Heart right ventricle (tissue), 16 donors: ENCODE results near the gene TMEM51. TPM values are rescaled to one million over a fixed set of nuclear protein-coding genes. Genes with fewer than 3 reads are reported as not detected.
A peak's percentile ranks its signal among the peaks of the same experiment; 100 is the strongest.

Source experiments
- ATAC-seq, 8 donors: fragments of 200-7000 bp; cut with Tn5 transposase; one replicate each; pipeline ENCODE4 v1.9.1; 2020; ENCODE audit warnings: mild to moderate bottlenecking in 8 of 8, moderate library complexity in 8 of 8, moderate number of reproducible peaks in 1 of 8
- DNase-seq, 2 donors: peaks; one replicate each; pipeline ENCODE4 v3.0.0-alpha.2; 2020
- H3K27ac ChIP-seq, 10 donors: fragments of 200-600 bp; sonication (generic) in 2 of 10; one replicate each; pipeline versions ENCODE4 v1.5.0 to v1.8.0; 2020 to 2022; ENCODE audit warnings: mild to moderate bottlenecking in 3 of 10
- H3K27me3 ChIP-seq, 7 donors: fragments of 200-600 bp; one replicate each; pipeline ENCODE4 v1.8.0; 2021 to 2022; ENCODE audit warnings: mild to moderate bottlenecking in 2 of 7
- H3K36me3 ChIP-seq, 9 donors: fragments of 200-600 bp; sonication (generic) in 1 of 9; one replicate each; pipeline versions ENCODE4 v1.5.0 to v1.8.0; 2020 to 2022; ENCODE audit warnings: mild to moderate bottlenecking in 2 of 9
- H3K4me1 ChIP-seq, 9 donors: fragments of 200-600 bp; sonication (generic) in 1 of 9; one replicate each; pipeline versions ENCODE4 v1.5.0 to v1.8.0; 2020 to 2022; ENCODE audit warnings: mild to moderate bottlenecking in 4 of 9
- H3K4me3 ChIP-seq, 10 donors: fragments of 200-600 bp; sonication (generic) in 2 of 10; one replicate each; pipeline versions ENCODE4 v1.5.0 to v1.8.0; 2020 to 2022; ENCODE audit warnings: mild to moderate bottlenecking in 7 of 10, moderate library complexity in 2 of 10
- H3K9me3 ChIP-seq, 11 donors: fragments of 200-600 bp in 10 of 11; sonication (generic) in 2 of 11; one replicate each; pipeline versions ENCODE4 v1.5.0 to v1.8.0; 2013 to 2022; ENCODE audit warnings: mild to moderate bottlenecking in 2 of 11, control low read depth in 1 of 11, moderate library complexity in 1 of 11
- CTCF ChIP-seq, 9 donors: fragments of 200-600 bp; sonication (generic) in 2 of 9; IDR thresholded peaks; one replicate each; pipeline versions ENCODE4 v1.5.0 to v1.8.0; 2021 to 2022; ENCODE audit warnings: antibody characterized with exemption in 9 of 9, mild to moderate bottlenecking in 5 of 9, moderate library complexity in 1 of 9
- WGBS, 2 donors: extraction: QIAGEN DNeasy Blood & Tissue Kit; methylation state at CpG; one replicate each; pipeline ENCODE4 v1.1.7; 2013; ENCODE audit warnings: inconsistent platforms in 1 of 2; 5-methylcytosine and 5-hydroxymethylcytosine counted together
- intact Hi-C, 10 donors: fragments of 100-400 bp; cut with DNase I; formaldehyde crosslinking; loops; one replicate each; pipeline versions ENCODE4 v1.11.1 to v1.14.2; 2022
- polyA plus RNA-seq, 2 donors: library from polyadenylated mRNA; stranded (reverse); fragments of 200-250 nt; gene quantifications; one replicate each; pipeline ENCODE4 v1.2.3, GENCODE V29; 2013
- total RNA-seq, 10 donors: library from RNA; stranded (reverse); fragmentation: NEBNext Ultra II Directional in 3 of 10; extraction: Animal tissue kit (Norgen Biotek cat#: 25700) in 3 of 10; gene quantifications; one replicate each; pipeline versions ENCODE4 v1.2.1 to v1.2.4, GENCODE V29; 2021 to 2023
- donor health status: Arrhythmogenic right ventricular cardiomyopathy.
- donor health status: ischemic (EF 13 %, LVEDD 7.1; RV severe dilation, severe dysfunction).
- donor health status: healthy with polysubstance abuse.
- donor health status: DM: no; HTN: yes; CAD: no.
- donor health status: DM: no; HTN: no; CAD: no.
- donor health status: ischemic (EF 25% LVEDD 6.9; RV normal size, moderate dysfunction).
- donor health status: ischemic (EF 25% LVEDD 5.7; RV mildly dilated, moderate dysfunction).
- donor health status: healthy.
- donor health status: DM: yes; HTN: yes; CAD: no.
- donor health status: Ischemic cardiomyopathy.
- donor health status: ischemic (EF 35%, LVEDD 5.7; RV mildly dilated, moderate dysfunction).
- donor health status: nonischemic (EF 11% LVEDD 7.7; RV severe dilation, severe dysfunction).
- donor health status: DM: yes; HTN: yes; CAD: no.
- donor health status: PGD.
- donor health status: ischemic (EF 29% LVEDD 5.4; RV normal size, mild dysfunction).
- donor health status: nonischemic (EF 23%, LVEDD 6.1; RV moderate dilation, normal function).

Gene TMEM51
- total and polyA plus RNA-seq, 12 donors: 2.0 to 9.5 (median 3.2) TPM

DNA sequence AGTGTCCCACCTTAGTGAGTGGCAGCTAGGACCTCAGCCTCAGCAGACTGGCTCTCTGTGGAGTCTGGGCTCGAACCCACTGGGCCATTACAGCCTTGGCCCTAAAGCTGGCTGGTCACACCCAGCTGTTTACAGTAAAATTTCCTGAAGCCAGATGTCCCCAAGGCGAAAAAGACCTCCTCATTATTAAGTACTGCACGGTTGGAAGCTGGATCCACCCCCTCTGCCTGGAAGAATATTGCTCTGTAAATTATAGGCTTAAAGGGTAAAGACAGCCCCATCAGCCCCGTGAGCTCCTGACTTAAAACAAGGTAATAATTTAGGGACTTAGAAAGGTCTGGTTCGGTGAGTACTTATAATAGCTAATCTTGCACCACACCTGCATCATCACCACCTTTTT, 30.3 kb upstream of the TMEM51 start:
- TF ChIP-seq CTCF (IDR thresholded peaks at IDR 0.05): no peak
- H3K4me1 ChIP-seq: no peaks in the 10 kb centered on the region
- peaks cover 0 to 8% (median 0%) of the 10 kb centered on the region in 7 donors for H3K27me3 ChIP-seq
- intact Hi-C loops: loop anchor here in 4 of 10 donors (10.0 kb wide), 1 partner anchor 312 kb away; the partner anchor contains the start of gene CTRC (in 4 of the 4)
- no peak for DNase-seq
- no peaks in the 10 kb centered on the region for H3K9me3 ChIP-seq
- no peak for ATAC-seq
- WGBS, 2 donors: 74 to 78% methylated on average over 5 of the region's 5 CpGs
- H3K4me3 ChIP-seq: no peak overlapping the region
- no peaks in the 10 kb centered on the region for H3K36me3 ChIP-seq
- H3K27ac ChIP-seq: no peak overlapping the region

DNA sequence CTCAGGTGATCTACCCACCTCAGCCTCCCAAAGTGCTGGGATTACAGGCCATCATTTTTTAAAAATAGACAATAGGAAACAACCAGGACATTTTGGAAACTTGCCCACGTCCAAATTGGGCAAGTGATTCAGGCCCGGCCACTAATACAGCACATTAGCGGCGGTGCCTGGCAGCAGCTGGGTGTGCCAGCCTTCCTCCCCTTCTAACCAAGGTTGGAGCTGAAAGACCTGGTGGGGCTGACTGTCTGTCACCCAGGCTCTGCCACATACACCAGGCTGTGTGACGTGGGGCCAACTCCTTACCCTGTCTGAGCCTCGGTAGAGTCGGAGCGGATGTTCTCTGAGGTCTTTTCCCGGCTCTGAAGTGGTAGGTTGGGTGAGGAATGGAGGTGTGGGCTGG, 29.6 kb upstream of the TMEM51 start:
- Histone ChIP-seq H3K27ac (no peak overlapping the region), H3K9me3 (no peaks in the 10 kb centered on the region), H3K4me1 (no peaks in the 10 kb centered on the region), H3K36me3 (no peaks in the 10 kb centered on the region), H3K4me3 (no peak overlapping the region), H3K27me3 (peaks cover 0 to 8% (median 0%) of the 10 kb centered on the region in 7 donors)
- WGBS, 2 donors: 76 to 85% methylated on average over 9 of the region's 9 CpGs
- ATAC-seq (peak in 4 of 8 donors; percentile 46 to 77 (median 68)), DNase-seq (peak in 1 of 2 donors; percentile 38)
- no peak for TF ChIP-seq CTCF (IDR thresholded peaks at IDR 0.05)
- intact Hi-C loops: loop anchor here in 4 of 10 donors (10.0 kb wide), 1 partner anchor 311 kb away; the partner anchor contains the start of gene CTRC (in 4 of the 4)

DNA sequence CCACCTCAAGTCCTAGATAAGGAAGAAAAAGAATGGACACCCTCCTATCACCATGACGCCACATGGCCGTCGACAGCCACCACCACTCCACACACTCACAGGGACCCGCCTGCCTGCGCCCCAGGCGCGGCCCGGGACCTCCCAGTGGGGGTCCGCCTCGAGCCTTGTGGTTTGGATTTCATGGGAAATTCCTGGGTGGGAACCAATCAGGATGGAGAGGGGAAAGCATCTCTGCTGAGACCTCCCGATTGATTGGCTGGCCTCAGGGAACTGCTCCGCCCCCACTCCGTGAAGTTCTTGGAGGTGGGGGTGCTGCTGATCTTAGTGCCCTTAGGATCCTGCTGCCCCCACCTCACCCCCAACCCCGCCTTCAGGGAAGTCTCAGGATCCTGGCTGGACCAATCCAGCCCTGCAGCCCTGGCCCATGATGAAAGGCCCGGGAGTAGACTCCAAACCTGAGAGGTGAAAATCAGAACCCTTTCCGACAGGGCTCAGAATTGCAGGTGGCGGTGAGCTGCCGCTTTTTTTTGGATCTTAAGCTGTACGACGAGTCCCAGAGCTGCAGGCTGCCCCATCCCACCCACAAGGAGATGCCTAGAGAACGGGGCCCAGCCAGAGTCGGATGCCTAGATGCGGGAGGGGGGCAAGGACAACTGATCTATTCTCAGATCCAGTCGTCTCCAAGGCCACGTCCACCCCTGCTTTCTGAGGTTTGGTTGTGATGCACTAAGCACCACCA, 29.0 kb upstream of the TMEM51 start:
- intact Hi-C loops: loop anchor here in 6 of 10 donors (5.0 to 10.0 kb wide), 4 partner anchors 148 to 310 kb away; partner anchors contain the start of gene CTRC (in 4 of the 6)
- no peaks in the 10 kb centered on the region for H3K36me3 ChIP-seq
- peaks cover 0 to 3% (median 0%) of the 10 kb centered on the region in 11 donors for H3K9me3 ChIP-seq
- no peaks in the 10 kb centered on the region for H3K4me1 ChIP-seq
- 85 to 89% methylated on average over 25 of the region's 25 CpGs for WGBS, 2 donors
- DNase-seq (no peak), ATAC-seq (peak in 1 of 8 donors; percentile 31)
- H3K27ac ChIP-seq: no peak overlapping the region
- no peak overlapping the region for H3K4me3 ChIP-seq
- no peak for TF ChIP-seq CTCF (IDR thresholded peaks at IDR 0.05)
- H3K27me3 ChIP-seq: peaks cover 0 to 7% (median 0%) of the 10 kb centered on the region in 7 donors

GRCh38 chr1:15125101-15125745, 28.3 kb upstream of the TMEM51 start:
- Histone ChIP-seq H3K9me3 (peaks cover 0 to 10% (median 0%) of the 10 kb centered on the region in 11 donors), H3K4me3 (no peak overlapping the region), H3K36me3 (no peaks in the 10 kb centered on the region), H3K27me3 (no peaks in the 10 kb centered on the region), H3K4me1 (no peaks in the 10 kb centered on the region), H3K27ac (no peak overlapping the region)
- ATAC-seq (no peak), DNase-seq (no peak)
- intact Hi-C loops: loop anchor here in 6 of 10 donors (5.0 to 10.0 kb wide), 4 partner anchors 147 to 310 kb away; partner anchors contain the start of gene CTRC (in 4 of the 6)
- no peak for TF ChIP-seq CTCF (IDR thresholded peaks at IDR 0.05)
- 91 to 97% methylated on average over 7 of the region's 7 CpGs for WGBS, 2 donors
